ACHN (cell line): ENCODE data around the gene CDKN2AIPNL.

Source experiments
- DNase-seq: peaks from one replicate; pipeline ENCODE4 v3.0.0-alpha.2; 2015
- in situ Hi-C: cut with HindIII; loops from 2 replicates; pipeline ENCODE4 v1.10.0; 2017; ENCODE audit warnings: low sequenced_read_pairs, low pct_ligation_motif_present, low pct_unique_long_range_greater_than_20kb

The CDKN2AIPNL gene, protein sequence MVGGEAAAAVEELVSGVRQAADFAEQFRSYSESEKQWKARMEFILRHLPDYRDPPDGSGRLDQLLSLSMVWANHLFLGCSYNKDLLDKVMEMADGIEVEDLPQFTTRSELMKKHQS

DNA sequence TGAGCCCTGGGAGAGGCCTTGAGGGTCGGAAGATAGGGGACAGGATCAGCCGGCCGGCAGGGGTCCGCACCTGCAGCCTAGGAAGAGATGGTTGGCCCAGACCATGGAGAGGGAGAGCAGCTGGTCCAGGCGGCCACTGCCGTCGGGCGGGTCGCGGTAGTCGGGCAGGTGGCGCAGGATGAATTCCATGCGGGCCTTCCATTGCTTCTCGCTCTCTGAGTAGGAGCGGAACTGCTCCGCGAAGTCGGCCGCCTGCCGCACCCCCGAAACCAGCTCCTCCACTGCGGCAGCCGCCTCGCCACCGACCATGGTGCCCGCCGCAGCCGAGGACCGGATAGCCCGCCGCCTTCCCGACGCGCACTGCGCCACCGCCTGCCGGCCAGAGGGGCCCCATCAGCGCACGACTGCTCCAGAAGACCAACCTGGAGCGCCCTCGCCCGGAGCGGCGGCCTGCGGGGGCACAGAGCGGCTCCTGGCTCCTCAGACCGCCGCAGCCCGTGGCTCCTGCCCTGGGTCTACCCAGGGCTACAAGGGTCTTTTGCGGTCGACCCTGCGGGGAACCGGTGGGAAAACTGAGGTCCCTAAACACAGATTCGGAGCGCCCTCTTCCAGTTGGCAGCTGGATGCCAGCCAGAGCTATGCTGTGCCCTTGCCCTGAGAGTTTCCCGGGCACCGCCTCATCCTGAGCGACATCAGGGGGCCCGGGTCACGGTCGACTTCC lies at the start of gene CDKN2AIPNL:
Gene CDKN2AIPNL, minus strand, starts transcription at position 336 of the 721 bp plus-strand sequence. Its CDS starts 27 bp downstream, at position 309.
- peak; percentile 81 for DNase-seq
- in situ Hi-C loops: no loop called here

DNA sequence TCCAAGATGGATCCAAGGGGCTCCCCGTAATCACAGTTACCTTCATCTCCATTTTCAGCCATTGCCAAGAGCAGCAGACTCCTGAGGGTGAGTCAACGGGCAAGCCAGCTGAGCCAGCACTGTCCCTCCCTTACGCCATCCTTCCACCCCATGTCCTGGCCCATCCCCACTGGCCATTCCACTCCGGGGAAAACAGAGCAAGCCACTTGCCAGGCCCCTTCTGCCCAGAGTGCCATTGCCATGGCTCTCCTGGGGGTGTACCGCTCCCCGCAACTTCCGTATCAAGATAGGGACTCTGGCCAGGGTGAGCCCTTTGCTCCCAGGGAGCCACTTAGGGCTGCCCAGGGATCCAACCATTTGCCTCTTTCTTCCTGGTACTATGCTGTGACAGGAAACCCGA lies 48.9 kb upstream of the CDKN2AIPNL start:
- in situ Hi-C loops: no loop called here
- no peak for DNase-seq

DNA sequence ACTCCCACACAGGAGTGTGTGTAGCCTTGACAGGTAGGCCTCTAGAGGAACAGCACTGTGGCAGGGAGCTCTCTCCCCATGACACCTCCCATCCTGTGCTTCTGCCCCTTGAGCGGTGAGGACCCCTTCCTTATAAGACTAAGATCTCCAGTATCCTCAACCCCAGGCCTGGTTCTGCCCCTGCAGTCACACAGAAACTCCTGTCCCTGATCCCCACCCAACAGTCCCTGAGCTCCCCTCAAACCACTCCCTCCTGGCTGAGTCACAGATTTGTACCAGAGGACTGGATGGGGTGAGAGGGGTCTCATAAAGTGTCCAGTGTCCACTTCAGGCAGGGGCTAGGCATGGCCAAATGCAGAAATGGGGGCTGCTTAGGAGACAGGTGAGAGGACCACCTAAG lies 47.8 kb upstream of the CDKN2AIPNL start:
- DNase-seq: no peak
- in situ Hi-C loops: no loop called here

DNA sequence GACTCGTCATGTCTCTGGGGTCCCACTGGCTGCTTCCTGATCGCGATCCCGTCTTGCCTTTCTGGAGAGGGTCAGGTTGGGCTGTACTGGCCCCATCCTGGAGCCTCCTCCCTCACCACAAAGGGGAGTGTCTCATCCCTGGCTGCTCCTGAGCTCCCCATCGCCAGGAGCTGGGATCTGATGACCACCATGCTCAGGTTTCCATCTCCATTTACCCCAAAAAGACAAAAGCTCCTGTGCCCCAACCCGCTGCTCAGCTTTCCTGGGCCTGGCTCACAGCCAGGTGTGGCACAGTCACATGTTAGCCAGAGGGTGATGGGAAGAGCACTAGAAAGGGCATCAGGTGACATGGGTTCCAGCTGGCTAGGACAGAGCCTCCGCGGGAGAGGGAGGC lies 47.3 kb upstream of the CDKN2AIPNL start:
- in situ Hi-C loops: no loop called here
- no peak for DNase-seq

DNA sequence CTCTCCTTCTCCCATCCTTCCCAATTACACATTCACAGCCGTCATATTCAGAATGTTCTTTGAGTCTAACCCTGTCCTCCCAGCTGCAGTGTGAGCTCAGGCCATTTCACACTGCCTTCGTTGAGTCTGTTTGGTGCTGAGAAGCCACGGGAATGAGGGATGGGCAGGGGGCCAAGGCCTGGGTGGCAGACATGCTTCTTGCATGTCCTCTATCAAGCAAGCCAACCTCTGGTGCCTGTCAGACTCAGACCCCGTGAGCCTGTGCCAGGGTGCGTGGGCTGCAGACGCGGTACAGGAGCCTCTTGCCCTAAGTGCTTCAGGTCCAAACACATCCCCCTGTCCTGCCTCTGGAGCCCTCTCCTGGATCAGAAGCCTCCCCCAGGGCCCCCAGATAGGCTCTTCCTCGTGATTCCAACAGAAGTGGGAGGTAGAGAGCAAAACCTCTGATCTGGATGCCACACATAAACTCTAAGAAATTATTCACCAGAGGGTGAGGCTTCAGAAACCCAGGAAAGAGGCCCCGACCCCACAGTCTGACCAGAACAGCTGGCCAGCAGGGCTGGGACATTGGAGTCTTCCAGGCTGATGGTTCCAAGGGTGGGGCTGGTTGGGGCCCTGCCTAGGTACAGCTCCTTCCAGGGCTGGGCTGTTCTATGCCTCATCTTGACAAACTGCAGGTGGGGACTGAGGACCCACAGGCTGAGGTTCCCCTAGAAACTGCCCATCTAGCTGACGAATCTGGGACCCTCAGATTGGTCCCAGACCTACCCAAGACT lies 46.7 kb upstream of the CDKN2AIPNL start:
- in situ Hi-C loops: no loop called here
- peak; percentile 36 for DNase-seq

DNA sequence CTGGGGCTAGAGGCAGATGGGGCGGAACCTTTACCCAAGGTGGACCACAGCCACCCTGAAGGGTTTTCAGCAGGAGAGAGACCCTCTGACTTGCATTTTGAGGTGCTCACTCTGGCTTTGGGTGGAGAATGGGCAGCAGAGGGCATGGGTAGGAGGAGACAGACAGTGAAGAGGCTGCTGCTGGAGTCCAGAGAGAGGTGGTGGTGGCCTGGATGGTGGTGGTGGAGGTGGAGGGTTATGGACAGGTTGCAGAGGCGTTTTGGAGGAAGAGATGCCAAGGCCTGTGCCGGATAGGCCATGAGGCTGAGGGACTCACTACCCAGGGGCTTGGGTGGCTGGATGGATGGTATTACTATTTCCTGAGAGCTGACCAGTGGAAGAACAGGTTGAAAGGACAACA lies 46.1 kb upstream of the CDKN2AIPNL start:
- in situ Hi-C loops: no loop called here
- no peak for DNase-seq

DNA sequence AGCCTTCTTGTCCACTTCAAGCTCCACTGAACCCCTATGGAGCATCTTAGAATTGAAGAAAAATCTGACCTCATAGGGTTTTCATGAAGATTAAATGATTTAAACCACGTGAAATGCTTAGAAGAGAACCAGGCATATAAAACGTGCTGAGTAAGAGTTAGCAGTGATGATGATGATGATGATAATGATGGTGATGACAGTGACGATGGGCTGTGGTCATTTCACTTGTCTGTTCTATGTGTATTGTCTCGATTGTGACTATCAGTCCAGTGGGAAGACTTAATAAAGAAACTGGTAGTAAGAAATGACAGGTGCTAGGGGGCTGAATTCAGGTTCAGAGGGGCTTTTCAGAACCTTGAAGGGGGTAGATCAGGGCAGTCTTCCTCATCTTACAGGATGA lies 45.1 kb upstream of the CDKN2AIPNL start:
- in situ Hi-C loops: no loop called here
- no peak for DNase-seq

DNA sequence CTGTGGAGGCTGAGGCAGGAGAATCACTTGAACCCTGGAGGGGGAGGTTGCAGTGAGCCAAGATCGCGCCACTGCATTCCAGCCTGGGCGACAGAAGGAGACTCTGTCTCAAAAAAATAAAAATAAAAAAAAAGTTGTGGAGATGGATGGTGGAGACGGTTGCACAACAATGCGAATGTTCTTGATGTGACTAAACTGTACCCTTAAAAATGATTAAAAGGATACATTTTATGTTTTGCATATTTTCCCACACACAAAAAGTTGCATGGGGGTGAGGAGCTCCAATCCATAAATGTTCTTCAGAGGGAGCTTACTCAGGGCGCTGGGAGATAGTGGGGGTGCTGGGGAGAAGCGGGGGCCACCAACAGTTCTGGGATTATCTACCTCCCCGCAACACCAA lies 43.8 kb upstream of the CDKN2AIPNL start:
- no peak for DNase-seq
- in situ Hi-C loops: no loop called here

DNA sequence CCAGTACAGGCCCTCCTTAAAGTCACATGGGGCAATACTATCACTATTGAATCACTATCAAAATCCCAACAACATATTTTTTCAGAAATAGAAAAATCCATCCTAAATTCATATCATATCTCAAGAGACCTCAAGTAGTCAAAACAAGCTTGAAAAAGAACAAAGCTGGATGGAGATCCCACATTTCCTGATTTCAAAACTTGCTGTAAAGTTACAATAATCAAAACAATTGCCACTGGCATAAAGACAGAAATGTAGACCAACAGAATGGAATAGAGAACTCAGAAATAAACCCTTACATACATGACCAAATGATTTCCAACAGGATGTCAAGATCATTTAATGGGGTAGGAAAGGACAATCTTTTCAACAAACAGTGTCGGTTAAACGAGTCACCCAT lies 41.3 kb upstream of the CDKN2AIPNL start:
- no peak for DNase-seq
- in situ Hi-C loops: no loop called here

DNA sequence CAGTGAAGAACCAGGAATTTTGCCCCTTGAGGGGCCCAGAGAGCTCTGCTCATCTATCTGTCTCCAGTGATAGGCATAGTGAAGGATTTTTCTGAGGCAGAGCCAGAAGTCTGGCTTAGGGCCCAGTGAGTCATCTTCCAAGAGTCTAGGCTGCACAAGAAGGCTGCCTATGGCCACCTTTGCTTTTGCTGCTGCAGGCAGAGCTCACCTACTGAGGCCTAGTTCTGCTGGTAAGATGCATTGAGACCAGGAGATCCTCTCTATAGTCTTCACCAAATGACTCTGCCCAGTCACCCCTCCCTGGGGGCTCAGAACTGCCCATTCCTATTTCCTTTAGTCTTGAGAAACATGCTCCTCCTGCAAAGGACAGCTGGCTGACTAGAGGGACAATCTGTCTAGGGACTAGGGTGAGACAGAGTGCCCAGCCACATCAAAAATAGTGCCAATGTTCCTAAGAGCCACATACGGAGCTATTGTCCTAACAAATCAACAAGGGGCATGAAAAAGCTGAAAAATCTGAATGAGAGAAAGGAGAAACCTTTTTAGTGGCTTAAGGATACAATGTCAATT lies 40.3 kb upstream of the CDKN2AIPNL start:
- in situ Hi-C loops: no loop called here
- peak; percentile 66 for DNase-seq

DNA sequence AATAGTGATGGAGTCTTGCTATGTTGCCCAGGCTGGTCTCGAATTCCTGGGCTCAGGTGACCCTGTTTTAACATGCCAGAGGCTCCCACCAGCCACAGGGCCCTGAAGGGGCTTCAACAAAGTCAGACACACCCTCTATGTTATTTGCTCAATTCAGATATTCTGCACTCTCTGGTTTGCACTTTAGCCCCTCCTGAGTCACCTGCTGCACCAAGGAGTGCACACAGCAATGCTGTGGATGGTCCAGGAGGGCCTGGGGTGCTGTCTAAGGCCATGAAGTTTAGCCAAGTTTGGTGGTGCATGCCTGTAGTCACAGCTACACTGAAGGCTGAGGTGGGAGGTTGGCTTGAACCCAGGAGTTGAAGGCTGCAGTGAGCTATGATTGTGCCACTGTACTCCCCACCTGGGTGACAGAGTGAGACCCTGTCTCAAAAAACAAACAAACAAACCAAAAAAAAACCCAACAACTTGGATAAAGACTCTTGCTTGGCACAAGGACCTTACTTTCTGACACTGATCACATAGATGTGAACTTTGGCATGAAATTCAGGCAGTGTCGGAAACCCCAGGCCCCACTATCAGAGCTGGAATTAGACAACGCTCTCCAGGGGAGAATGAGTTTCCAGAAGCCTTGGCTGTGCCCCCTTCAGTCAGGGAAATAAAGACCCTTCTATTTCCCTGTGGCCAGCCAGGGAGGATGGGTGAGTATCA lies 39.7 kb upstream of the CDKN2AIPNL start:
- in situ Hi-C loops: no loop called here
- DNase-seq: no peak

DNA sequence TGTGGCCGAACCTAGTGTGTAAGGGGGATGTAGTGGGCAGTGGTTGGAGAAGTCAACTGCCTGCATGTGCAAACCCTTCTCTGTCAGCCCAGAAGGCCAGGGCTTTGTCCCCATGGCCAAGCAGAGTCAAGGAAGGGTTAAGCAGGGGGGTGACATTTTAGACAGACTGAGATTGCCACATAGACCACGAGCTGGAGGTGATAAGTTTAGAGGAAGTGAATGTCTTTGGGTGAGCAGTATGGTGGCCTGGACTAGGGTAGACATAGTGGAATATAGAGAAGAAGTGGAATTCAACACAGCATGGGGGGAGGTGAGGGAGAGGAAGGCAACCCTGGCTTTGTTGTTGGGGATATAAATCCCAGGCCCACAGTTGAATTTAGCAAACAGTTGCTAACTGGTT lies 38.7 kb upstream of the CDKN2AIPNL start:
- DNase-seq: no peak
- in situ Hi-C loops: no loop called here

DNA sequence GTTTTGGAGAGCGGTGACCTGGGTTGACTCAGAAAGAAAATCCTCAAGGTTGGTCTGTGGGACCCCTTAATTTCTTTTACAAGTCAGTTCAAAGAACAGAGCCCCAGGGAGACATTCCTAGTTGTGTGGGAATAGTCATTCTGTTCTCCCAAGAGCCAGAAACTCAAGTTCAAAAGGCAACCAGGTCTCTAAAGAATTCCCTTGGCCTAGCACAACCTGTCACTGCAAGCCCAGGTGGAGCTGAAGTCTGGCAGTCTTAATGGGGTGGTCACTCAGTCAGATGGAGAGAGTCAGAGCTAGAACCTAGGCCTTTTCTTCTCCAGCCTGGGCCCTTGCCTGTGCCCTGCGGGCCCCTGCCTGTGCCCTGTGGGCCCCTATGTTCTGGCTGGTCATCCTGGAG lies 37.5 kb upstream of the CDKN2AIPNL start:
- no peak for DNase-seq
- in situ Hi-C loops: no loop called here

DNA sequence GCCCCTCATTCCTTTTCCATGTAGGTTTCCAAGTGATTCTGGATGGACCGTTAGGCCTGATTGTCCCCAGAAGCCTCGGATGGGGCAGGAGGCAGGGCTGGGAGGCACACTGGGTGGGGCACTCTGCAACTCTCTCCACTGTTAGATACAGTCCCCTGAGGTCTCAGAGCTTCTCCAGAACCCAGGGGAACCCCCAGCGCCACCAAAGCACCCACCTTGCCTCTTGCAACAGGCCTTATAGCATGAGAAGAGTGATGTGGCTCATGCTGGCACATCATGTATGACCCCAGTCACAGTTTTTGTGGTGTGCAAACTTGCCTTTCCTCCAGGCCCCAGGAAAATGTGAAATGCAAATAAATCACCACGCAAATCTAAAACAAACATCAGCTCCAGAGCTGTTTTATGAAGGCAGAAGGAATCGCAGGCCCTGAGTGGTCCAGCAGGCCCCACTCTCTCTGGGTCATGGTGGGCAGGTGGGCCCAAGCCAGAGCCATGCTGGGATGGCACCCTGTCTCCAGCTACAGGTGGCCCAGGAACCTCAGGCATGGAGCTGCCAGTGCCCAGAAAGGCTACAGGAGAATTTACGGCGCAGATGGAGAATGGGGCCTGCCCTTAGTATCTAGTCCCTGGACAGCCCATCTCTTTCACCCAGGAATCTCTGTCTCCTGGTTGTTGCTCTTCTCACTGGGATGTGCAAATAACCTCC lies 36.3 kb upstream of the CDKN2AIPNL start:
- in situ Hi-C loops: no loop called here
- DNase-seq: no peak

DNA sequence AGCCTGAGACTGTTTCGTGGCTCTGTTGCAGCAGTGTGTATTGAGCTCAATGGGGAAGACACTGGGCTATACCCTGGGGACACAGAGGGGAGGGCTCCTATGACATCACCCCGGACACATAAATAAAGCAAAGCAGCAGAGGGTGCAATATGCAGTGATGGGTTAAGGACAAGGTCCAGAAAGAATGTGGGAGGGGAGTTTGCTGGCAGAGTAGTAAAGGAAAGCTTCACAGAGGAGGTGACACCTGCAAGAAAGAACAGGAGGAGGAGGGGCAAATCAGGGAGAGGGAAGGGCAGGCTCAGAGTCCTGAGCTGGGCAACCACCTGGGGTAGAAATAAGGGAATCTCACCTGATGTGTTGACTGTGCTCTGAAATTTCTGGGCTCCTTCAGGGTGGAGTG lies 35.3 kb upstream of the CDKN2AIPNL start:
- in situ Hi-C loops: no loop called here
- no peak for DNase-seq

DNA sequence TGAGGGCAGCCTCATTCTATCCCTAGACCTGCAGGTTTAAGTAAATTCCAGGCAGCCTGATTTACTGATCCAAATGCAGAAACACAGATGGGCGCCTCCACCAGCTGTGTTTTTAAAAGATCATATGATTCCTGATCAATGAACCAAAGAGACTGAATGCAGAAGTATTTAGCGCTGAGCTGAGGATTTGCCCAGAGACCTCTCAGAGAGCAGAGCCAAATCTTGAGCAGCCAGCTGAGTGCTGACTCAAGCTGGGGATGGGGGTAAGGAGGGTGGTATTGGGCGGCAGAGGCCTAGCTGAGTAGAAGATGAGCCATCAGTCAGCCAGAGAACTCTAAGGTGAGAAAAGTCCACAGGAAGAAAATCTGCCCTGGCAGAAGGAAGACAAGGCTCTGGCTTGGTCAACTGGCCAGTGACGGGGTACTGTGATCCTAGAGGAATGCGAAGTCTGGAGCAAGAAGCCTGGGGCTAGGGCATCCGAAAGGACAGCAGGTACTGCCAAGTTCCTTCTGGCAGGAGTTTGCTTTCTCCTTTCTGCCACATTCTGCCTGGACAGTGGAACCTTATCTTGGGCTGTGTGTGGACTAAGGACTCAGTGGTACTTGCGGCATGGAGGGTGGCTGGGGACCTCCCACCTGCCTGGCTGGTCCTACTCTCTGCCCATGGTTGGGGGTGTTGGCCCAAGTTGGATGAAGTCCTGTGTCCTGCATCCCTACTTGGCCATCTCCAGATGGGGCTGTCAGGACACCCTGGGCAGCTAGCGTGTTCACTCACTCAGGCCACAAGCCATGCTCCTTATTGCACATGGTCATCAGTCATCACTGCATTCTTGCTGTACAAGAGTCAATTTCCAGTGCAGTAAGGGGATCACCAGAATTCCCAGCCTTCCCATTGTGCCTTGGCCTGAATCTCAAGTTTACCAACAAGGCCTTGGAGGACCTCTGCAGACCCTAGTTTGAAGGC lies 34.5 kb upstream of the CDKN2AIPNL start:
- DNase-seq: no peak
- in situ Hi-C loops: no loop called here

DNA sequence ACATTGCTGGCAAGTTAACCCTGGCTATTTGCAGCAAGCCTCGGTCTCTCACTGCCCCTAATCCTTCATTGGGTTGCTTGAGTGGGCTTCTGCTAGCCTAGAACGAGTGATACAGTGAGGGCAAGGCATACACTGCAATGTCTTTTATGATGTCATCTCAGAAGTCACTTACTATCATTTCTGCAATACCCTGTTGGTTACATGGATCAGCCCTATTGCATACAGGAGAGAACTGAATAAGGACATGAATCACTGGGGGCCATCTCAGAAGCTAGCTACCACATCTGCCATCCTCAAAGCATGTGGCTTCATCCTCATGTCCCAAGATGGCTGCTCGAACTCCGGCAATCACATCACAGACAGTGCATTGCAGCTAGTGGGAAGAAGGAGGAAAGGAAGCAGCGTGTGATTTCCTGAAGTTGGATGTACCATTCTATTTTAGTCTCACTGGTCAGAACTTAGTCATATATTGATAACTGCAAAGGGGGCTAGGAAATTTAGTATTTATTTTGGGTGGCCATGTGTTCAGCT lies 33.3 kb upstream of the CDKN2AIPNL start:
- DNase-seq: no peak
- in situ Hi-C loops: no loop called here
